ENCODE measurements around the gene NFE2L3.

Gene NFE2L3

GRCh38 chr7:26201247-26202018 is 49.4 kb downstream of the NFE2L3 start, which contains the start of gene CBX3:
Gene CBX3 (plus strand): TSS chr7:26201745. CDS start chr7:26202999, 1,254 bp downstream.
- peak; percentile 94 to 96 for DNase-seq

- peak in 1 of 2 experiments; percentile 65 for DNase-seq
These were observed 50.3 kb downstream of the NFE2L3 start for GRCh38 chr7:26202019-26202990.

- DNase-seq = no peak
These were observed 51.0 kb downstream of the NFE2L3 start for GRCh38 chr7:26203016-26203415.

- no peak for DNase-seq
These were observed 56.0 kb downstream of the NFE2L3 start for GRCh38 chr7:26208040-26208439.

- no peak for DNase-seq
These were observed 61.1 kb downstream of the NFE2L3 start for GRCh38 chr7:26212921-26213718.

- DNase-seq = no peak
These were observed 62.0 kb downstream of the NFE2L3 start for GRCh38 chr7:26213807-26214515.

GRCh38 chr7:26216049-26216448 is 64.1 kb downstream of the NFE2L3 start:
- DNase-seq = peak; percentile 53 to 73

- DNase-seq = no peak
These were observed 72.4 kb downstream of the NFE2L3 start for GRCh38 chr7:26224359-26224758.

GRCh38 chr7:26227987-26228386 is 76.0 kb downstream of the NFE2L3 start:
- DNase-seq = no peak

- no peak for DNase-seq
These were observed 82.0 kb downstream of the NFE2L3 start for GRCh38 chr7:26233902-26234511.

Measured in NCI-H526 (cell line).